ENCODE data around the gene GRK2.

Gene GRK2

DNA sequence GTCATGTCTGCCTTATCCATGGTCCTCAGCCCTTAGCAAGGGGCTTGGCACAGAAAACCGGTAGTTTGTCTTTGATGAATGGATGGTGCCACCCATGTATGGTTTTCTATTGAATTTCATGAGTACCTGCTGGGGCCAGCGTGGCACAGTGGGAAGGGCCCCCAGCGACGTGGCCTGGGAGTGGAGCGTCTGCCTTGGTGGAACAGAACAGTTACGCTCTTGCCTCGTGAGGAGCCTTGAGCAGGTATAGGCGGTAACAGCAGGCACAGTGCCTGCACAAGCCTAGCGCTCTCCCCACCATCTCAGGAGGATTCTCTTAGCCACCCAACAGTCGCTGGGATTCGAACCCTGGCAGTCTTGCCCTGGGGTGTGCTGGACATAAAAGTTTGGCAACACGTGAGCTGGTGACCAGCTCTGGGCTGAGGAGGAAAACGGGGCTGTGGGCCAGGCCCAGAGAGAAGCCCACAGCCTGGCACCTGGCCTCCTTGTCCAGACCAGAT lies 34.0 kb downstream of the GRK2 start:
- TF ChIP-seq, protein P1, sequence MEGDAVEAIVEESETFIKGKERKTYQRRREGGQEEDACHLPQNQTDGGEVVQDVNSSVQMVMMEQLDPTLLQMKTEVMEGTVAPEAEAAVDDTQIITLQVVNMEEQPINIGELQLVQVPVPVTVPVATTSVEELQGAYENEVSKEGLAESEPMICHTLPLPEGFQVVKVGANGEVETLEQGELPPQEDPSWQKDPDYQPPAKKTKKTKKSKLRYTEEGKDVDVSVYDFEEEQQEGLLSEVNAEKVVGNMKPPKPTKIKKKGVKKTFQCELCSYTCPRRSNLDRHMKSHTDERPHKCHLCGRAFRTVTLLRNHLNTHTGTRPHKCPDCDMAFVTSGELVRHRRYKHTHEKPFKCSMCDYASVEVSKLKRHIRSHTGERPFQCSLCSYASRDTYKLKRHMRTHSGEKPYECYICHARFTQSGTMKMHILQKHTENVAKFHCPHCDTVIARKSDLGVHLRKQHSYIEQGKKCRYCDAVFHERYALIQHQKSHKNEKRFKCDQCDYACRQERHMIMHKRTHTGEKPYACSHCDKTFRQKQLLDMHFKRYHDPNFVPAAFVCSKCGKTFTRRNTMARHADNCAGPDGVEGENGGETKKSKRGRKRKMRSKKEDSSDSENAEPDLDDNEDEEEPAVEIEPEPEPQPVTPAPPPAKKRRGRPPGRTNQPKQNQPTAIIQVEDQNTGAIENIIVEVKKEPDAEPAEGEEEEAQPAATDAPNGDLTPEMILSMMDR (IDR thresholded peaks at IDR 0.05; ENCODE audit: low read depth, low read length): no peak
- no peak overlapping the region for H3K4me3 ChIP-seq (ENCODE audit: low read depth, low read length)

DNA sequence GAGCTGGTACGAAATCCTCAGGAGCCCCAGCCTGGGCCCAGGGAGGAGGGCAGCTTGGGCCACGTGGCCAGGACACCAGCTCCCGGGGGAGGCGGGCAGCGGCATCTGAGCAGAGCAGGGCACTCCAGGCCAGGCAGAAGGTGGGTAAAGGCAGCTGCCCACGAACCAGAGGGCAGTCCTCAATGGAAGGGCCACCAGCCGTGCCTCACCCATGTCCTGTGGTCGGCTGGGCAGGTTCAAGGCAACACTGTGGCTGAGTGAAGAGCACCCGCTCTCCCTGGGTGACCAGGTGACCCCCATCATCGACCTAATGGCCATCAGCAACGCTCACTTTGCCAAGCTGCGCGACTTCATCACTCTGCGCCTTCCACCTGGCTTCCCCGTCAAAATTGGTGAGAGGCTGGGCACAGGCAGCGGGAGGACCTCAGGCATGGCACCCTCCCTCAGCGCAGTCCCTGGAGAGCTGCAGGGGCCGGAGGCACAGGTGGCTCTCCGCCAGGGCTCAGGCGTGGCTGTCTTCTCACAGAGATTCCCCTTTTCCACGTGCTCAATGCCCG lies 34.6 kb downstream of the GRK2 start:
- TF ChIP-seq, protein P1 (IDR thresholded peaks at IDR 0.05; ENCODE audit: low read depth, low read length): no peak
- H3K4me3 ChIP-seq (ENCODE audit: low read depth, low read length): no peak overlapping the region

DNA sequence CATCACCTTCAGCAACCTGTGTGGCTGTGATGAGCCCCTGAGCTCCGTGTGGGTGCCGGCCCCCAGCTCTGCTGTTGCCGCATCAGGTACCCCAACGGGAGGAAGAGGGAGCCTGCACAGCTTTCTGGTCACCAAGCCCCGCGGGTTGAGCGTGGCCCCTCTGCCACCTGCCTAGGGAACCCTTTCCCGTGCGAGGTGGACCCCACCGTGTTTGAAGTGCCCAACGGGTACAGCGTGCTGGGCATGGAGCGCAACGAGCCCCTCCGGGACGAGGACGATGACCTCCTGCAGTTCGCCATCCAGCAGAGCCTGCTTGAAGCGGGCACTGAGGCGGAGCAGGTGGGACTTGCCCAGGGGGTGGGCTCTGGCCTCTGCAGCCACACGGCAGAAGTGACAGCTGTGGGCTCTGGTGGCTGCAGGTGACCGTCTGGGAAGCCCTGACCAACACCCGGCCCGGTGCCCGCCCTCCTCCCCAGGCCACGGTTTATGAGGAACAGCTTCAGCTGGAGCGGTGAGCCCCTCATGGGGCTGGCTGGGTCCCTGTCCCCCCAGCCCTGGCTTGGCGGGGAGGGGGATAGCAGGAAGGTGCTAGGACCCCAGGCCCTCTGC lies 35.1 kb downstream of the GRK2 start:
- no peak overlapping the region for H3K4me3 ChIP-seq (ENCODE audit: low read depth, low read length)
- TF ChIP-seq, protein P1 (IDR thresholded peaks at IDR 0.05; ENCODE audit: low read depth, low read length): no peak

DNA sequence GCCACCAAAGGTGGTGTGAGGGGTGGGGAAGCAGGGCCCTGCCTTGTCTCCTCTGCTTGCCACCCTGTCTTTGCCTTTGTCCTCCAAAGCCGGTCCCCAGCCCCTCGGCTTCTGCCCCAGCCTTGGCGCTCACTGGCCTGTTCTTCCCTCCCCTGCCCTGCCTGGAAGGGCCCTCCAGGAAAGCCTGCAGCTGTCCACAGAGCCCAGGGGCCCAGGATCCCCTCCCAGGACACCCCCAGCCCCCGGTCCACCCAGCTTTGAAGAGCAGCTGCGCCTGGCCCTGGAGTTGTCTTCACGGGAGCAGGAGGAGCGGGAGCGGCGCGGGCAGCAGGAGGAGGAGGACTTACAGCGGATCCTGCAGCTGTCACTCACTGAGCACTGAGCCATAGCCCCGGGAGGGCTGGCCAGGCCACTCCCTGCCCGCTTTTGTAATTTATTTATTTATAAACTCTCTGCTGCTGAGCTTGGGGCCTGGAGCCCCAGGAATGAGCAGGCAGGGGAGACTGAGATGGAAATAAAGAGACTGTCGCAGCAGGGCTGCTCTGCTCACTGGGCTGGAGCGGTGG lies 35.8 kb downstream of the GRK2 start:
- no peak overlapping the region for H3K4me3 ChIP-seq (ENCODE audit: low read depth, low read length)

DNA sequence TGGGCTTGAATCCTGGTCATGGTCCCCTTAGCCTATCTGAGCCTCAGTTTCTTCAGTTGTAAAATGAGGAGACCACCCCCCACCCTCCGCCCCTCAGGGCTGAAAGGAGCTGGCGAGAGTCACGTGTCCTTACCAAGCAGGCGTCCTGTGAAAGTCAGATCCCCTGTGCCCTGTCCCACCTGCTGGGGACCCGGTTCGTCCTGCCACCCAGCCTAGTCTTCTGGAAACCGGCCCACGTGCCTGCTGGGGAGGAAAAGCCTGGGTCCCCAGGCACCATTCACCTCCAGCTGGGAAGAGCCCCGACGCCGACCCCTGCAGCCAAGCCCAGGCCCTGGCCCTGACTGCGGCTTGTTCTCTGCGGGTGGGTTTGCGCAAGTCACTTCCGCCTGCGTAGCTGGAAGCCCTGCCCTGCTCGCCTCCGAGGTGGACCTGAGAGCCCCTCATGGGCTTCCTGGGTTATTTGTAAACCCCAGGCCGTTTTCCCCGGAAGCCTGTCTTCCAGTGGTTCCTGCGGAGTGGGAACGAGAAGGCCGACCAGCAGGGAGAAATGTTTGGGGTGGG lies 36.4 kb downstream of the GRK2 start:
- TF ChIP-seq, protein P1 (IDR thresholded peaks at IDR 0.05; ENCODE audit: low read depth, low read length): no peak
- H3K4me3 ChIP-seq (ENCODE audit: low read depth, low read length): peak overlapping the region; percentile 74

More for the DNA sequence above, 35.8 kb downstream of the GRK2 start:
- TF ChIP-seq, protein P1 (IDR thresholded peaks at IDR 0.05; ENCODE audit: low read depth, low read length): no peak

DNA sequence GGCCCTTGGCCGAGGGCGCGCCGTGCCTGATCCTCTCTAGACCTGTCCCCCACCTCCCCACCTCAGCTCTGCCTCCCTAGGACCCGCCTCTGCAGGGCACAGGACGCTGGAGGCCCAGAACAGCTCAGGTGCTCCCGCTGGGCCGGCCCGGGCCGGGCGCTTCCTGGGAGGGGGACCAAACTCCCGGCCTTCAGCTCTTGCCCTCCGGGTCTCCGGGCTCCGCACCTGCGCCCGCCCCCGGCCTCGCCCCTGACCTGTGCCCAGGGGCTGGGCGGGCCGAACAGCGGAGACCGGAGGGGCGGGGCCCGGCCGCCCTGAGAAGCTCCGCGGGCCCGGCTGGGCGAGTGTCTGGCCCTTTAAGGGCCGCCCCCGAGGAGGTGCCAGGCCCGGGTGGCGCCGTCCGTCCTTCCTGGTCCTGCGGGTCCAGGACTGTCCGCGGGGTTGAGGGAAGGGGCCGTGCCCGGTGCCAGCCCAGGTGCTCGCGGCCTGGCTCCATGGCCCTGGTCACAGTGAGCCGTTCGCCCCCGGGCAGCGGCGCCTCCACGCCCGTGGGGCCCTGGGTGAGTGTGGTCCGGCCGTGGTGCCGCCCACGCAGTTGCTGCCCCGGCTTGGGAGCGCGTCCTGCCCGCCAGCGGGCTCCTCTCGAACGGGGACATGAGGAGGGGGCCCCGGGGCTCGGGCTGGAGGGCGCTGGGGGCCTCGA lies 37.0 kb downstream of the GRK2 start, which contains the start of gene SSH3:
Gene SSH3 (plus strand): TSS at position 399 of the 703 bp plus-strand sequence. CDS start 96 bp downstream, at position 495.
- TF ChIP-seq, protein P1 (IDR thresholded peaks at IDR 0.05; ENCODE audit: low read depth, low read length): no peak
- peak within 1 kb of the TSS; percentile 74 for H3K4me3 ChIP-seq (ENCODE audit: low read depth, low read length)
